Measurements from ENCODE around the gene GAS2L3.

GAS2L3 gene

DNA sequence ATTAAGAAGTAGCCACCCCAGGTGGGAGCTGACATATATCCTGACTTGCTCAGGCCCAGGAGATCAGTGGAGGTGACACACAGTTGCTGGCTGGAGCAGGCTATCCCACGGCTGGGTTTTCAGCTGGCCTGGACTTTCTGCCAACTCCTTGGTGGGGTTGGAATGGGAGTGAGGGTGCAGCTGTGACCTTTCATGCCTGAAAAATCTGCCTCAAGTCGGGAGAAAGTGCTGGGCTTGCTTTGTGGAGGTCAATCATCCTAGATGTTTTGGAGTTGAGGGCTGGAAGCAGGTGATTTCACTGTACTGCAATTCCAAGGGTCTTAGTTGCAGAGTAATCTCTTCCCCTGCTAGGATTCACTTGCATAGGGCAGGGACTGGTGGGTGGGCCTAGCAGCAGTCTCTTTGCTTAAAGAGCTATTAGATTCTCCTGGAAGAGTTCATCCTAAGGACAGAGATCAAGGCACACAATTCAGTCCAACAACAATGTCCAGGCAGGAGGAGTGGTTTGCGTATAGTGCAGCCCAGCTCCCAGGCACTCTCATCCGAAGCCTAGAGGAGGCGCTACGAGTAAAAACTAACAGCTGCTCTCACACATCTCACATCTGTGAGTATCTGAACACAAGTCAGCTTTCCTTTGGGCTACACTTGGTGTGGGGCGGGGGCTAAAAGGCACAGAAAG lies 98.1 kb downstream of the GAS2L3 start:
- TF ChIP-seq, protein P1, sequence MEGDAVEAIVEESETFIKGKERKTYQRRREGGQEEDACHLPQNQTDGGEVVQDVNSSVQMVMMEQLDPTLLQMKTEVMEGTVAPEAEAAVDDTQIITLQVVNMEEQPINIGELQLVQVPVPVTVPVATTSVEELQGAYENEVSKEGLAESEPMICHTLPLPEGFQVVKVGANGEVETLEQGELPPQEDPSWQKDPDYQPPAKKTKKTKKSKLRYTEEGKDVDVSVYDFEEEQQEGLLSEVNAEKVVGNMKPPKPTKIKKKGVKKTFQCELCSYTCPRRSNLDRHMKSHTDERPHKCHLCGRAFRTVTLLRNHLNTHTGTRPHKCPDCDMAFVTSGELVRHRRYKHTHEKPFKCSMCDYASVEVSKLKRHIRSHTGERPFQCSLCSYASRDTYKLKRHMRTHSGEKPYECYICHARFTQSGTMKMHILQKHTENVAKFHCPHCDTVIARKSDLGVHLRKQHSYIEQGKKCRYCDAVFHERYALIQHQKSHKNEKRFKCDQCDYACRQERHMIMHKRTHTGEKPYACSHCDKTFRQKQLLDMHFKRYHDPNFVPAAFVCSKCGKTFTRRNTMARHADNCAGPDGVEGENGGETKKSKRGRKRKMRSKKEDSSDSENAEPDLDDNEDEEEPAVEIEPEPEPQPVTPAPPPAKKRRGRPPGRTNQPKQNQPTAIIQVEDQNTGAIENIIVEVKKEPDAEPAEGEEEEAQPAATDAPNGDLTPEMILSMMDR (IDR thresholded peaks at IDR 0.05; ENCODE audit: borderline replicate concordance, insufficient read depth, low read depth, low read length), result no peak
- H3K4me3 ChIP-seq (ENCODE audit: low read depth, low read length), result no peak overlapping the region

DNA sequence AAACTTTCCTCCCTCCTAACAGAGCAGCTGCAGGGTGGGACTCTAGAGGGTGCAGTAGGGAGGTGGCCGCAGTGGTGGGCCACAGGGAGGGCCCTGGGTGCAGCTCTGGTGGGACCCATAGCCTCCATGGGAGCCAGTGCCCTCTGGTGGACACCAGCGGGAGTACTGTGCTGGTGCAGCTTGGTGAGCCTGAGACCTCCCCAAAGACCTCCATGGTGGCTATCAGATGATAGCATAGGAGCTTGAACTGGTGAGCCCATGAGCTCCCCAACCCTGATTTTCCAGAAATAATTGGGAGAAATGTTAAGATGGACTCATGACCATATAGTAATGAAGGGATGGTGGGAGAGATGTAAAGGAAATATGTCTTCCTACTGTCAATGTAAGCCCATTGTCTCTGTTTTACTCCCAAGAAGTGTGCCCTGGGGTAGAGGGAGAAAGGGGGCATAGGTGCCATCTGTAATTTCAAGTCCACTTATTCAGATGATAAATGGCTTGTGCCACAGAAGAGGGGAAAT lies 98.7 kb downstream of the GAS2L3 start:
- TF ChIP-seq, protein P1 (IDR thresholded peaks at IDR 0.05; ENCODE audit: borderline replicate concordance, insufficient read depth, low read depth, low read length), result peak; percentile 91
- no peak overlapping the region for H3K4me3 ChIP-seq (ENCODE audit: low read depth, low read length)

DNA sequence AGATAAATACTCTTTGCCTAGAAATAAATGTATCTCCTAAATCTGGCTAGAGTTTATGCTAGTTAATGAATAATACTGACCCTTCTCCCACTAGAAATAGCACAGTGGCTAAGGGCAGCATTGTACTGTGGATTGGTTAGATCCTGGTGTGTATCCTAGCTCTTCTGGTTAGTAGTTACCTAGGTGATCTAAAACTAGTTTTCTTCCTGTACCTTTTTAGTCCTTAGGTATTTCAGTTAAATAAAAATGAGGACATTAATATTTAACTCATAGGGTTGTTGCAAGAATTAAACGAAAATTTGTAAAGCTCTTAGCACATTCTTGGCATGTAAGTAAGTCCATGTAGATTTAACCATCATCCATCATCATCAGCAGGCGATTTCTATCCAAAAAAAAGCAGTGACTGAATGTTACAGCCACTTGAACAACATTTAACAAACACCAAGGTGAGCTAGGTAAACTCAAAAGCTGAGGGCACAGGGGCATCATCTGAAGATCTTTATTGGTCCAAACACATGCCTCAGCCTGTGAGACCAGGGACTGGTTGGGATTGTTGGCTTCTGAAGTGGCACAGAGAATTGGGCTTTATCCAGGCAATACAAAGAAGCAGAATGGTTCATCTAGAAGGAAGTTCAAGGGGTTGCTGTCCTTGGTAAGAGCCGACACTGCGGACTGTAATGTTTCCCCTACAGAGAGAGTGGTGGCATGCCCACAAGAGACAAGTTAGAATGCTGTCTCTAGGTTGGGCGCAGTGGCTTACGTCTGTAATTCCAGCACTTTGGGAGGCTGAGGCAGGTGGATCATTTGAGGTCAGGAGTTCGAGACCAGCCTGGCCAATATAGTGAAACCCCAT lies 100.8 kb downstream of the GAS2L3 start:
- no peak overlapping the region for H3K4me3 ChIP-seq (ENCODE audit: low read depth, low read length)
- TF ChIP-seq, protein P1 (IDR thresholded peaks at IDR 0.05; ENCODE audit: borderline replicate concordance, insufficient read depth, low read depth, low read length), result no peak

All from GM12875 (cell line).